GM13976 (cell line): ENCODE results near the gene SRR.

Source experiments
- DNase-seq: peaks from one replicate; pipeline ENCODE4 v3.0.0; 2012; ENCODE audit warnings: low spot score
- in situ Hi-C: fragments of 300-500 bp; cut with MboI; formaldehyde crosslinking; loops from one replicate; pipeline ENCODE4 v1.12.0; 2022; ENCODE audit warnings: low sequenced_read_pairs, mixed read lengths, inconsistent platforms; ENCODE audit not compliant: unreplicated experiment
- TF ChIP-seq, protein P1 (sequence below): IDR thresholded peaks from 2 replicates; pipeline ENCODE4 v1.5.1; 2012; ENCODE audit warnings: borderline replicate concordance, mild to moderate bottlenecking; ENCODE audit not compliant: insufficient read depth; ENCODE audit errors: extremely low read depth, missing control alignments, control extremely low read depth

The SRR gene

DNA sequence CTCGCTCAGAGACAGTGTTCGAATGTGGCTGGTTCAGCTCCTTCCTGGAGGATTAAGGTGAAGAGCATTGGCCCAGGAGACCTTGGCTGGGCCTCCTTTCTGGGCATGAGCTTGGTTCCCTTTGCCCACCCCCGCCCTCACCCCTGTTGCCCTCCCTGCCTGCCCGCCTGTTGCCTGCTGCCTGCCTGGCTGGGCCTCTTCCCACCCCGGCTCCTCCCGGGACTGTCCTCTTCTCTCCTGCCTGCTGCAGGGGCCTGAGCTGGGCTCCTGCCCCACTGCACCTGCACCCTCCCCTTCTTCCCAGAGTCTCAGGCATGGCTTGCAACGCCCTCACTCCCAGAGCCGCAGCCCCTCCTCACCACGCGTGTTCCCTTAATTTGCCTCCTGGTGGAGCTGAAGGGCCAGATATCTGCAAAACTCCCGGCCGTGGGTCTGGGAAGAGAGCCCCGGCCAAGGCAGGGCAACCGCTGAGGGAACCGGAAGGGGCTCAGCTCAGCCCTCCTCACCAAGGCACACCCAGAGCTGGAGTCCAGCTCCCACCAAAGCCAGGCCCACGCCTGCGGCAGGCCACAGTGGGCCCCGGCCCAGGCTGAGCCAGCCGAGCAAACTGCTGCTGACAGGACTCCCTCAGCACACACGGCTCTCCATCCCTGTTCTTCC is 65.9 kb downstream of the SRR start:
- in situ Hi-C loops, result no loop called here
- no peak for DNase-seq
- TF ChIP-seq, protein P1, sequence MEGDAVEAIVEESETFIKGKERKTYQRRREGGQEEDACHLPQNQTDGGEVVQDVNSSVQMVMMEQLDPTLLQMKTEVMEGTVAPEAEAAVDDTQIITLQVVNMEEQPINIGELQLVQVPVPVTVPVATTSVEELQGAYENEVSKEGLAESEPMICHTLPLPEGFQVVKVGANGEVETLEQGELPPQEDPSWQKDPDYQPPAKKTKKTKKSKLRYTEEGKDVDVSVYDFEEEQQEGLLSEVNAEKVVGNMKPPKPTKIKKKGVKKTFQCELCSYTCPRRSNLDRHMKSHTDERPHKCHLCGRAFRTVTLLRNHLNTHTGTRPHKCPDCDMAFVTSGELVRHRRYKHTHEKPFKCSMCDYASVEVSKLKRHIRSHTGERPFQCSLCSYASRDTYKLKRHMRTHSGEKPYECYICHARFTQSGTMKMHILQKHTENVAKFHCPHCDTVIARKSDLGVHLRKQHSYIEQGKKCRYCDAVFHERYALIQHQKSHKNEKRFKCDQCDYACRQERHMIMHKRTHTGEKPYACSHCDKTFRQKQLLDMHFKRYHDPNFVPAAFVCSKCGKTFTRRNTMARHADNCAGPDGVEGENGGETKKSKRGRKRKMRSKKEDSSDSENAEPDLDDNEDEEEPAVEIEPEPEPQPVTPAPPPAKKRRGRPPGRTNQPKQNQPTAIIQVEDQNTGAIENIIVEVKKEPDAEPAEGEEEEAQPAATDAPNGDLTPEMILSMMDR, result no peak

DNA sequence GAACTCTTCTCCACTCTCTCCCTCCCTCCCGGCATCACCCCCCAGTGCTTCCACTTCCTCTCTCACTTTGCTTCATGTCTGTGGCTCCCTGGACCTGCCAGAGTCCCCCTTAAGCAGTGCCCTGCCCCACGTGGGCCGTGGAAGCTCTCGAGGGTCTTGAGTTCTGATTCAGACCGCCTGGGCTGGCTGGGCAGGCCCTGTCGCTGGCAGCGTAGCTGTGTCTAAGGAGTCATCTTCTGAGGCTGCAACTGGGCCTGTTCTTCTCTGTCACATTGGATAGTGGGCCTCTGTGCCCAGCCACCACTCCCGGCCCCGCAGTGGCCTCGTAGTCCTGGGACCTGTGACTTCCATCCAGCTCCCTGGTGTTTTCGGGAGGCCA is 66.5 kb downstream of the SRR start:
- DNase-seq, result no peak
- TF ChIP-seq, protein P1, result no peak
- in situ Hi-C loops, result no loop called here

DNA sequence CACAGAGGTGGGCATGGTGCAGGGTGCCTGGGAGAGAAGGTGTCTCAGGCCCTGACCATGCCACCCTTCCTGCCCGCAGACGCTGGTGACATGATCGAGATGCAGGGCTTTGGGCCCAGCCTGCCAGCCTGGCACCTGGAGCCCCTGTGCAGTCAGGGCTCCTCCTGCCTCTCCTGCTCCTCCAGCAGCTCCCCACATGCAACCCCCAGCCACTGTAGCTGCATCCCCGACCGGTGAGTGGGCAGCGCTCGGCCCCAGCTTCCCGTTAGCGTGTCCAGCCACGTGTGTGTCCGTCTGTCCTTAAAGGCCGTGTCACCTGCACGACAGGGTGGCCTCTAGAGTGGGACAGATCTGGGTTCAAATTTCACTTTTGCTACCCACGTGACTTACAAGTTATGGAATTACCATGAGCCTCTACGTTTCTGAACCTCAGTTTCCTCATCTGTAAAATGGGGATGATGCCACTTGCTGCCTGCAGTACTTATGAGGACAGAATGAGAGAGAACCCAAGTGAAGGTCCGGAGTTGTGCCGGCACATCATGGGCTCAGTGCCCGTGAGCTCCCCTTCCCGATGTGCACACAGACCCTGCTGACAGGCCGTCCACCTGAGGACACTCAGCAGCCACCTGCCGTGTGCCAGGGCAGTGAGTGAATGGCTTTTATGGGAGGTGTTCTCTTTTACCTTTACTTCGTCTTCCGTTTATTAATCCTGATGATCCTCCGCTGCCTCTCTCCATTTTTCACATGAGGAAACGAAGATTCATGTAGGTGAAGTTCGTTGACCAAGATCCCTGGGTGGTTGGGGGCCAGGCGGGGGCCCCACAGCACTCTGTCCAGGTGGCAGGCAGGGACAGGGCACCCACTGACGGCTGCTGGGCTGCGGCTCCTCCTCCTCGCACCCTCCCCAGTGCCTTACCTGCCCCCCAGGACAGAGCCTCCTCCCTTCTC is 67.7 kb downstream of the SRR start:
- in situ Hi-C loops, result no loop called here
- TF ChIP-seq, protein P1, result no peak
- DNase-seq, result no peak

DNA sequence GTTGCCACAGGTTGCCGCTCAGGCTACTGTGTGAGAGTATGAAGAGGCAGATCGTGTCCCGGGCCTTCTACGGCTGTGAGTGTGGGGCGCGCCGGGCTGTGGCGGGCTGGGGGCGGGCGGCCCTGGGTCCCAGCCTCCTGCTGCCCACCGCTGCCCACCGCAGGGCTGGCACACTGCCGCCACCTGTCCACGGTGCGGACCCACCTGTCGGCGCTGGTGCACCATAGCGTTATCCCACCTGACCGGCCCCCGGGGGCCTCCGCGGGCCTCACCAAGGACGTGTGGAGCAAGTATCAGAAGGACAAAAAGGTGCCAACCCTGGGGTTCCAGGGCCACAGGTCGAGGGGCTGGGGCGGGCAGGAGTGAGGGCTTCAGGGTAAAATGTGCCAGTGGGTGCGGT is 68.4 kb downstream of the SRR start:
- DNase-seq, result no peak
- in situ Hi-C loops, result no loop called here
- TF ChIP-seq, protein P1, result no peak

DNA sequence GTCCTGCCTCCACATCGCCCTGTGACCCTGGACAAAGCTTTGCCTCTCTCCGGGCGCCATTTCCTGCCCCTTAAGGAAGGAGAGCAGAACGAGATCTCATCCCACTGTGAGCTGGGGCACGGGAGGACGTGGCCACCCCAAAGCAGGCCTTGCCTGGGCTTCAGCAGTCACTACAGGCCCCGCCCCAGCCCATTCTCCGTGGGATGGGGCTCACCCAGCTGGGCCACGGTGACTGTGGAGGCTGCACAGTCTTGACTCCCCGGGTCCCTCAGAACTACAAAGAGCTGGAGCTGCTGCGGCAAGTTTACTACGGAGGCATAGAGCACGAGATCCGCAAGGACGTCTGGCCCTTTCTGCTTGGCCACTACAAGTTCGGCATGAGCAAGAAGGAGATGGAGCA is 68.9 kb downstream of the SRR start:
- TF ChIP-seq, protein P1, result no peak

DNA sequence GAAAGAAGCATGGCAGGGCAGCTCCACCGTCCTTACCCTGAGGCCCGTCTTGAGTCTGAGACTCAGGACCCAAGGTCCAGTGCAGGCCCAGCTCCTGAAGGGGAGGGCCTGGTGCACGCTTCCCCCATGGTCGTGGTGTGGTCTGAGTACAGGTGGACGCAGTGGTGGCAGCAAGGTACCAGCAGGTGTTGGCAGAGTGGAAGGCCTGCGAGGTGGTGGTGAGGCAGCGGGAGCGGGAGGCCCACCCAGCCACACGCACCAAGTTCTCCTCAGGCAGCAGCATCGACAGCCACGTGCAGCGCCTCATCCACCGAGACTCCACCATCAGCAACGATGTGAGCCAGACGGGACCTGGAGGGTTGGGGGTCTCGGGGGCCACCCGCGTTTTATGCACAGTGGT is 69.4 kb downstream of the SRR start:
- in situ Hi-C loops, result no loop called here
- DNase-seq, result no peak
- TF ChIP-seq, protein P1, result no peak

More for the DNA sequence above, 68.9 kb downstream of the SRR start:
- in situ Hi-C loops, result no loop called here
- DNase-seq, result no peak
